ENCODE measurements around the gene CD276. TPM values are rescaled to one million over a fixed set of nuclear protein-coding genes. Genes with fewer than 3 reads are reported as not detected.

Gene CD276
- total RNA-seq, 2 experiments from 2014 or later: not detected

DNA sequence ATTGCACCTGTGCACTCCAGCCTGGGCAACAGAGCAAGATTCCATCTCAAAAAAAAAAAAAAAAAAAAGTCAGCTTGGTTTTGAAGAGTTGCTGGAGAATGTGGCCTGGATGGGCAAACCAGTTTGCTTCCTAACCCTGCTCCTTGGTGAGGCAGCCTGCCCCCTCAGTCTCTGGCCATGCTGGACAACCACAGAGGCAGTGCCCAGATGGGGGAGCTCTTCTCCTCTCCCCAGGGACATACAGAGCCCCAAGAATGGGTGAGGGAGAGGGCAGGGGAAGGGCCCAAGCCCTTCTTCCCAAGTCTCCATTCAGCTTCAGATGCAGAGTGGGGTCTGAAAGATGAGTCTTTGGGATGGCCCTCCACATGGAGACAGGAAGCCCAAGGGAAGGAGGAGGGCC, 27.9 kb downstream of the CD276 start:
- TF ChIP-seq, protein P1, sequence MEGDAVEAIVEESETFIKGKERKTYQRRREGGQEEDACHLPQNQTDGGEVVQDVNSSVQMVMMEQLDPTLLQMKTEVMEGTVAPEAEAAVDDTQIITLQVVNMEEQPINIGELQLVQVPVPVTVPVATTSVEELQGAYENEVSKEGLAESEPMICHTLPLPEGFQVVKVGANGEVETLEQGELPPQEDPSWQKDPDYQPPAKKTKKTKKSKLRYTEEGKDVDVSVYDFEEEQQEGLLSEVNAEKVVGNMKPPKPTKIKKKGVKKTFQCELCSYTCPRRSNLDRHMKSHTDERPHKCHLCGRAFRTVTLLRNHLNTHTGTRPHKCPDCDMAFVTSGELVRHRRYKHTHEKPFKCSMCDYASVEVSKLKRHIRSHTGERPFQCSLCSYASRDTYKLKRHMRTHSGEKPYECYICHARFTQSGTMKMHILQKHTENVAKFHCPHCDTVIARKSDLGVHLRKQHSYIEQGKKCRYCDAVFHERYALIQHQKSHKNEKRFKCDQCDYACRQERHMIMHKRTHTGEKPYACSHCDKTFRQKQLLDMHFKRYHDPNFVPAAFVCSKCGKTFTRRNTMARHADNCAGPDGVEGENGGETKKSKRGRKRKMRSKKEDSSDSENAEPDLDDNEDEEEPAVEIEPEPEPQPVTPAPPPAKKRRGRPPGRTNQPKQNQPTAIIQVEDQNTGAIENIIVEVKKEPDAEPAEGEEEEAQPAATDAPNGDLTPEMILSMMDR (conservative IDR thresholded peaks at IDR 0.05; ENCODE audit: low read length): no peak
- no peak for TF ChIP-seq EZH2phosphoT487 (IDR thresholded peaks at IDR 0.05; ENCODE audit: borderline replicate concordance, low read depth, low read length)
- H3K9me2 ChIP-seq (ENCODE audit: insufficient read depth, low read length): no peaks in the 10 kb centered on the region
- H3K4me1 ChIP-seq (ENCODE audit: insufficient read depth, low read length, poor library complexity, severe bottlenecking): no peaks in the 10 kb centered on the region
- ChIA-PET POLR2A (no interaction called here), CTCF (ENCODE audit: unreplicated experiment) (no interaction called here)
- H3K79me2 ChIP-seq (ENCODE audit: insufficient read depth, low read depth, low read length): no peaks in the 10 kb centered on the region
- H4K20me1 ChIP-seq (ENCODE audit: insufficient read depth, low read length): no peaks in the 10 kb centered on the region
- H3K36me3 ChIP-seq (ENCODE audit: insufficient read depth, low read length): no peaks in the 10 kb centered on the region
- no peak overlapping the region for H3K27ac ChIP-seq (ENCODE audit: low read depth, low read length, poor library complexity, severe bottlenecking)
- H2AFZ ChIP-seq (ENCODE audit: low read length): no peak overlapping the region
- H3K4me2 ChIP-seq (ENCODE audit: low read length): no peak overlapping the region
- no TSS peak for BruUV-seq (replicated peaks)
- intact Hi-C loops (cut with micrococcal nuclease; ENCODE audit: unreplicated experiment): no loop called here
- no peak overlapping the region for H3K4me3 ChIP-seq (ENCODE audit: low read depth, low read length, poor library complexity, severe bottlenecking)
- DNase-seq (ENCODE audit: low spot score): no peak
- H3K9me3 ChIP-seq (ENCODE audit: low read length): no peaks in the 10 kb centered on the region

- intact Hi-C loops (cut with micrococcal nuclease; ENCODE audit: unreplicated experiment): no loop called here
- TF ChIP-seq EZH2phosphoT487 (IDR thresholded peaks at IDR 0.05; ENCODE audit: borderline replicate concordance, low read depth, low read length): no peak
- TF ChIP-seq, protein P1 (conservative IDR thresholded peaks at IDR 0.05; ENCODE audit: low read length): no peak
- no peaks in the 10 kb centered on the region for H3K9me2 ChIP-seq (ENCODE audit: insufficient read depth, low read length)
- no peak for DNase-seq (ENCODE audit: low spot score)
- H4K20me1 ChIP-seq (ENCODE audit: insufficient read depth, low read length): no peaks in the 10 kb centered on the region
- ChIA-PET CTCF (ENCODE audit: unreplicated experiment) (no interaction called here), POLR2A (no interaction called here)
- H3K36me3 ChIP-seq (ENCODE audit: insufficient read depth, low read length): no peaks in the 10 kb centered on the region
- H3K4me3 ChIP-seq (ENCODE audit: low read depth, low read length, poor library complexity, severe bottlenecking): no peak overlapping the region
- no peaks in the 10 kb centered on the region for H3K9me3 ChIP-seq (ENCODE audit: low read length)
- no peaks in the 10 kb centered on the region for H3K79me2 ChIP-seq (ENCODE audit: insufficient read depth, low read depth, low read length)
- H2AFZ ChIP-seq (ENCODE audit: low read length): no peak overlapping the region
- H3K27ac ChIP-seq (ENCODE audit: low read depth, low read length, poor library complexity, severe bottlenecking): no peak overlapping the region
- BruUV-seq (replicated peaks): no TSS peak
- H3K4me2 ChIP-seq (ENCODE audit: low read length): no peak overlapping the region
- no peaks in the 10 kb centered on the region for H3K4me1 ChIP-seq (ENCODE audit: insufficient read depth, low read length, poor library complexity, severe bottlenecking)
These were observed 30.6 kb downstream of the CD276 start for GRCh38 chr15:73714695-73715301.

- Histone ChIP-seq H3K9me3 (ENCODE audit: low read length) (no peaks in the 10 kb centered on the region), H3K27ac (ENCODE audit: low read depth, low read length, poor library complexity, severe bottlenecking) (no peak overlapping the region), H3K79me2 (ENCODE audit: insufficient read depth, low read depth, low read length) (no peaks in the 10 kb centered on the region), H3K36me3 (ENCODE audit: insufficient read depth, low read length) (no peaks in the 10 kb centered on the region), H2AFZ (ENCODE audit: low read length) (no peak overlapping the region), H3K9me2 (ENCODE audit: insufficient read depth, low read length) (no peaks in the 10 kb centered on the region), H3K4me1 (ENCODE audit: insufficient read depth, low read length, poor library complexity, severe bottlenecking) (no peaks in the 10 kb centered on the region), H4K20me1 (ENCODE audit: insufficient read depth, low read length) (no peaks in the 10 kb centered on the region), H3K4me2 (ENCODE audit: low read length) (no peak overlapping the region), H3K4me3 (ENCODE audit: low read depth, low read length, poor library complexity, severe bottlenecking) (no peak overlapping the region)
- ChIA-PET POLR2A (no interaction called here), CTCF (ENCODE audit: unreplicated experiment) (no interaction called here)
- TF ChIP-seq EZH2phosphoT487 (IDR thresholded peaks at IDR 0.05; ENCODE audit: borderline replicate concordance, low read depth, low read length): no peak
- DNase-seq (ENCODE audit: low spot score): no peak
- BruUV-seq (replicated peaks): no TSS peak
- intact Hi-C loops (cut with micrococcal nuclease; ENCODE audit: unreplicated experiment): no loop called here
These were observed 31.2 kb downstream of the CD276 start for GRCh38 chr15:73715417-73715816.

All from OCI-LY7 (cell line).